ENCODE measurements around the gene ALDH3A1. TPM values are rescaled to one million over a fixed set of nuclear protein-coding genes. Genes with fewer than 3 reads are reported as not detected.

Gene ALDH3A1
- total and polyA plus RNA-seq, 10 of the 15 experiments (the other 5 are each of a cell fraction or from before 2014, with no cell fraction given): 0.20 TPM; not detected in 9

- TF ChIP-seq ZNF687 (IDR thresholded peaks at IDR 0.05): 0 out of 2 replicates have a peak, but pooled peaks have one; percentile 12
- 0 out of 2 replicates have a peak, but pooled peaks have one; percentile 15 for TF ChIP-seq YY1 (IDR thresholded peaks at IDR 0.05; ENCODE audit: low read depth, low read length)
- peak in 1 of 2 experiments; percentile 33; a peak in 1 of 4 replicates for TF ChIP-seq BHLHE40 (IDR thresholded peaks at IDR 0.05; ENCODE audit: borderline replicate concordance in 1 of 2, low read depth in 2 of 2, low read length in 1 of 2)
- TF ChIP-seq TAF1 (IDR thresholded peaks at IDR 0.05; ENCODE audit: borderline replicate concordance, low read depth, low read length): no peak
- TF ChIP-seq E2F4 (IDR thresholded peaks at IDR 0.05; ENCODE audit: low read depth, low read length): no peak
- TF ChIP-seq CREB1 (IDR thresholded peaks at IDR 0.05; ENCODE audit: low read depth): 0 out of 2 replicates have a peak, but pooled peaks have one; percentile 16
- TF ChIP-seq BCL3 (IDR thresholded peaks at IDR 0.05; ENCODE audit: borderline replicate concordance, insufficient read depth, low read depth, low read length, poor library complexity, severe bottlenecking): peak; percentile 42
- TF ChIP-seq KDM1A (IDR thresholded peaks at IDR 0.05; ENCODE audit: borderline replicate concordance): no peak
- peak; percentile 47 for TF ChIP-seq EED (IDR thresholded peaks at IDR 0.05; ENCODE audit: low read depth)
- TF ChIP-seq HCFC1 (IDR thresholded peaks at IDR 0.05; ENCODE audit: low read length): no peak
- 0 out of 2 replicates have a peak, but pooled peaks have one; percentile 57 for TF ChIP-seq MAX (IDR thresholded peaks at IDR 0.05; ENCODE audit: low read depth, low read length)
- 0 out of 3 replicates have a peak, but pooled peaks have one; percentile 11 for TF ChIP-seq POU2F2 (IDR thresholded peaks at IDR 0.05; ENCODE audit: borderline replicate concordance, low read depth, low read length)
- TF ChIP-seq PAX5 (IDR thresholded peaks at IDR 0.05; ENCODE audit: borderline replicate concordance, low read depth, low read length): no peak
- no peak for TF ChIP-seq LARP7 (IDR thresholded peaks at IDR 0.05)
- TF ChIP-seq RUNX3 (IDR thresholded peaks at IDR 0.05; ENCODE audit: low read length): peak; percentile 83
- no peak for TF ChIP-seq IRF3 (IDR thresholded peaks at IDR 0.05)
- TF ChIP-seq JUNB (IDR thresholded peaks at IDR 0.05): no peak
- no peak for TF ChIP-seq CBFB (IDR thresholded peaks at IDR 0.05; ENCODE audit: low read depth)
These were observed 7.9 kb upstream of the ALDH3A1 start (continued) for GRCh38 chr17:19755821-19756510.

All from GM12878 (cell line).